ENCODE measurements around the gene MYBPH.

The MYBPH gene

GRCh38 chr1:203213126-203213525, 37.5 kb upstream of the MYBPH start:
- Mint-ChIP-seq H3K36me3 (ENCODE audit: low read depth) (no peaks in the 10 kb centered on the region), H3K4me3 (no peak overlapping the region), H3K27me3 (ENCODE audit: low read depth, poor library complexity) (peaks cover 27% of the 10 kb centered on the region), H3K27ac (peak overlapping the region; percentile 86), H3K4me1 (peaks cover 17% of the 10 kb centered on the region), H3K9me3 (no peaks in the 10 kb centered on the region)
- DNase-seq = no peak
- TF ChIP-seq, protein P1, sequence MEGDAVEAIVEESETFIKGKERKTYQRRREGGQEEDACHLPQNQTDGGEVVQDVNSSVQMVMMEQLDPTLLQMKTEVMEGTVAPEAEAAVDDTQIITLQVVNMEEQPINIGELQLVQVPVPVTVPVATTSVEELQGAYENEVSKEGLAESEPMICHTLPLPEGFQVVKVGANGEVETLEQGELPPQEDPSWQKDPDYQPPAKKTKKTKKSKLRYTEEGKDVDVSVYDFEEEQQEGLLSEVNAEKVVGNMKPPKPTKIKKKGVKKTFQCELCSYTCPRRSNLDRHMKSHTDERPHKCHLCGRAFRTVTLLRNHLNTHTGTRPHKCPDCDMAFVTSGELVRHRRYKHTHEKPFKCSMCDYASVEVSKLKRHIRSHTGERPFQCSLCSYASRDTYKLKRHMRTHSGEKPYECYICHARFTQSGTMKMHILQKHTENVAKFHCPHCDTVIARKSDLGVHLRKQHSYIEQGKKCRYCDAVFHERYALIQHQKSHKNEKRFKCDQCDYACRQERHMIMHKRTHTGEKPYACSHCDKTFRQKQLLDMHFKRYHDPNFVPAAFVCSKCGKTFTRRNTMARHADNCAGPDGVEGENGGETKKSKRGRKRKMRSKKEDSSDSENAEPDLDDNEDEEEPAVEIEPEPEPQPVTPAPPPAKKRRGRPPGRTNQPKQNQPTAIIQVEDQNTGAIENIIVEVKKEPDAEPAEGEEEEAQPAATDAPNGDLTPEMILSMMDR (IDR thresholded peaks at IDR 0.05) = no peak

GRCh38 chr1:203211812-203212211, 36.2 kb upstream of the MYBPH start:
- Mint-ChIP-seq H3K27ac (no peak overlapping the region), H3K9me3 (no peaks in the 10 kb centered on the region), H3K4me1 (peaks cover 28% of the 10 kb centered on the region), H3K36me3 (ENCODE audit: low read depth) (no peaks in the 10 kb centered on the region), H3K27me3 (ENCODE audit: low read depth, poor library complexity) (peaks cover 22% of the 10 kb centered on the region), H3K4me3 (no peak overlapping the region)
- TF ChIP-seq, protein P1 (IDR thresholded peaks at IDR 0.05) = no peak
- DNase-seq = no peak

DNA sequence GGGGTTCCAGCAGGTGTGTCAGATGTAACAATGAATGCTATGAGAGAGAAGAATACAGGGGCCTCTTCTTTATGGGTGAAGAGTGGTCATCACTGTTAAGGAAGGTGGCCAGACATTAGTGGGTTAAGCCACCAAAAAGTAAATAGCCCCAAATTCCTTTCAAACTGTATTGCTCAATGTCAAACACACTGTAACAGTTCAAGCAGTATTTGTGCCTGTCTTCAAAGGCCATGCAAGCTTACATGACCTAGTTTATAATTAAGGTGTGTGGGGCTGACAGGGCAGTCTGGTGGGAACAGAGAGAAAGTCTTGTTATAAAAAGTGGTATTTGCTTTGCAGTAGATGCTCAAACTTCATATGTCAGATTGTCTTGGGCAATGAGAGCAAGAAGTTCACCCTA, 35.4 kb upstream of the MYBPH start:
- peaks cover 17% of the 10 kb centered on the region for H3K27me3 Mint-ChIP-seq (ENCODE audit: low read depth, poor library complexity)
- H3K4me3 Mint-ChIP-seq = no peak overlapping the region

GRCh38 chr1:203210350-203210749, 34.7 kb upstream of the MYBPH start:
- Mint-ChIP-seq H3K4me1 (peaks cover 20% of the 10 kb centered on the region), H3K27me3 (ENCODE audit: low read depth, poor library complexity) (peaks cover 12% of the 10 kb centered on the region), H3K27ac (no peak overlapping the region), H3K9me3 (no peaks in the 10 kb centered on the region), H3K4me3 (no peak overlapping the region), H3K36me3 (ENCODE audit: low read depth) (no peaks in the 10 kb centered on the region)
- TF ChIP-seq, protein P1 (IDR thresholded peaks at IDR 0.05) = no peak
- DNase-seq = no peak

More for the DNA sequence above, 35.4 kb upstream of the MYBPH start:
- no peak for DNase-seq
- H3K36me3 Mint-ChIP-seq (ENCODE audit: low read depth) = no peaks in the 10 kb centered on the region
- H3K9me3 Mint-ChIP-seq = no peaks in the 10 kb centered on the region
- H3K27ac Mint-ChIP-seq = no peak overlapping the region
- TF ChIP-seq, protein P1 (IDR thresholded peaks at IDR 0.05) = no peak
- peaks cover 26% of the 10 kb centered on the region for H3K4me1 Mint-ChIP-seq

DNA sequence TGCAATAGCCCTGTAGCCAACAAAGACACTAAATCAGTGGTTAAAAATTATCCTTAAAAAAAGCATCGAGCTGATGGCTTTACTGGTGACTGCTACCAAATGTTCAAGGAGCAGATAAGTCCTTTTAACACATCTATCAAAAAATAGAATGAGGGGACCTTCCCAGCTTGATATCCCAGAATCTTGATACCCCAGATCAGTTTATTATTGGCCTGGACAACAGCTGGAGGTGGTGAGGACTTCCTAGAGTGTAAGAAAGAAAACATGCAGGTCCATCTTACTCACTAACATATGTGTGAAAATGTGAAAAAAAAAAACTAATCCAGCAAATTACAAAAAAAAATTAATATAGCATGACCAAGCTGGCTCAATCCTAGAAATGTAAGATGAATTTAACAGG, 32.6 kb upstream of the MYBPH start:
- H3K27me3 Mint-ChIP-seq (ENCODE audit: low read depth, poor library complexity) = peaks cover 4% of the 10 kb centered on the region
- no peaks in the 10 kb centered on the region for H3K9me3 Mint-ChIP-seq
- TF ChIP-seq, protein P1 (IDR thresholded peaks at IDR 0.05) = no peak
- H3K4me3 Mint-ChIP-seq = no peak overlapping the region
- no peak for DNase-seq
- H3K4me1 Mint-ChIP-seq = peaks cover 16% of the 10 kb centered on the region
- no peaks in the 10 kb centered on the region for H3K36me3 Mint-ChIP-seq (ENCODE audit: low read depth)
- no peak overlapping the region for H3K27ac Mint-ChIP-seq

DNA sequence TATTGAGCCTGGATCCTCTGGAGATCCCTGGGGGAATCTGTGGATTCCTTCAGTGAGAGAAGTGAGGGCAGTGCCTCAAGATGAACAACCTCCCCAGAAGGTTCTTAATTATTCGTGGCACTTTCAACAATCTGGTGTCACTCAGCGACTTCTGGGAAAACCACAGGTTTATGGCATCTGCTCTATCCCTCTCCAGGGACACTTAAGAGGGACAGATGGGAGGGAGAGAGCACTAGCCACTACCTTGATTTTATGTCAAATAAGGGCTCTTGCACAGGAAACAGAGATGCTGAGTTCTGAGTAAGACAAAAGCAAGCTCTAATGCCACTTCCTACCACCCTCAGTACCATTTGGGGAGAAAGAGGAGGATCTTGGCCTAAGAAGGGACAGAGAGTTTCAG, 32.1 kb upstream of the MYBPH start:
- H3K9me3 Mint-ChIP-seq = no peaks in the 10 kb centered on the region
- H3K4me1 Mint-ChIP-seq = peaks cover 16% of the 10 kb centered on the region
- no peaks in the 10 kb centered on the region for H3K36me3 Mint-ChIP-seq (ENCODE audit: low read depth)
- DNase-seq = no peak
- TF ChIP-seq, protein P1 (IDR thresholded peaks at IDR 0.05) = no peak
- H3K4me3 Mint-ChIP-seq = no peak overlapping the region
- H3K27ac Mint-ChIP-seq = no peak overlapping the region
- peaks cover 7% of the 10 kb centered on the region for H3K27me3 Mint-ChIP-seq (ENCODE audit: low read depth, poor library complexity)
